ENCODE measurements around the gene SIPA1L2.

SIPA1L2 gene

DNA sequence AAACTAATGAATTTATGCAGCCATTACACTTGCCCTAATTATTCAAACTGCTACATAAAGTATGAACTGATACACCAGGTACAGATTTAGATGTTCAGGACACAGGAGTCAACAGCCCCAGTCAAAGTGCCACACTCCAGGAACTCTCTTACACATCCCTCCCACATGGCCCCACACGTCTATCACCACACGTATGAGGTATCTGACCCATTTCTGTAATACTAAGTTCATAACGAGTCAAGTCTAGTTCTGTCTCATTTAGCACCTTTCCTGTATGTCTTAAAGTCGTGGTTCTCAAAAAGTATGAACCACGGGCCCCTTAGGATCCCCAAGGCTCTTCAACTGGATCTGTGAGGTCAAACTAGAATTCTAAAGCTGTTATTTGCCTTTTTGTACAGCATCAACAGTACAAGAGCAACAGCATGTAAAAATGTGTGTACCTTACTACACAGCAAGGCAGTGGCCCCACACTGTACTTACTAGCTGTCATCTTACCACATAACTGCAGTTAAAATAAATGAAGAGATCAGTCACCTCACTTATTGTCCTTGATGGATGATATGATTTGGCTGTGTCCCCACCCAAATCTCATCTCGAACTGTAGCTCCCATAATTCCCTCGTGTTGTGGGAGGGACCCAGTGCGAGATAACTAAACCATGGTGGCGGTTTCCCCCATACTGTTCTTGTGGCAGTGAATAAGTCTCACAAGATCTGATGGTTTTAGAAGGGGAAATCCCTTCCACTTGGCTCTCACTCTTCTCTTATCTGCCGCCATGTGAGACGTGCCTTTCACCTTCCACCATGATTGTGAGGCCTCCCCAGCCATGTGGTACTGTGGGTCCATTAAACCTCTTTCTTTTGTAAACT, 42.6 kb downstream of the SIPA1L2 start:
- DNase-seq = no peak

DNA sequence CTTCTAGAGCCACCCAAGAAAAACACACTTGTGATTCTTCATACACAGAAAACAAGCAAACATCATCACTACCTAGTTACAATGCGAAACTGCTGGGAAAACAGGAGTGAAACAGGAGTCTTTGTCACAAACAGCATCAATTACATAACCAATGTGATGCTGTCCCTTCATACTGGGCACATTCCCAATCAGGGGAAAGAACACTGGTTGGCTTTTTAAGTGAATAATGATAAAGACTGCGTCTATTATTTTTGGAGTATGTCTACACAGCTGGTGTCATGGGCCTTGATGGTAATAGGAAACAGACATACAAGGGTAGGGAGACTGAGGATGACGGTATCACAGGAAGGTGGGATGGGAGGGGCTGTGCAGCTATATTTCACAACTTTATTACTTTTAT, 43.3 kb downstream of the SIPA1L2 start:
- DNase-seq = no peak

DNA sequence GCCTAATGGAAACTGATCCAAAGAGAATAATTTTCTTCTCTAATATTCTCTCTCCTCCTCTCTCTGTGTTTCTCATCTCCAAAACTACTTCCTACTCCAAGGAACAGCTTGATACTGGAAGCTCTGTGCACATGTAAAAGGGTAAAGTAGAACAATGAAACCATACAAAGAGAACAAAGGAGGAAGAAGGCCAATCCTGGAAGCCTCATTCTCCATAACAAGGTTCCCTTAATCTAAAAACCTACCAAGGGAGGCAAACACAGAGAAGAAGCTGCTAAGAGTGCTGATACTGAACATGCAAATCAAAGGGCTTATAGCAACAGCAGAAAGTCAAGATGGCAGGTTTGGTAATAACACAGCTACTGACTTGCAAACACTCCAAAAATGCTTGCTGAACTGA, 44.4 kb downstream of the SIPA1L2 start:
- DNase-seq = no peak

DNA sequence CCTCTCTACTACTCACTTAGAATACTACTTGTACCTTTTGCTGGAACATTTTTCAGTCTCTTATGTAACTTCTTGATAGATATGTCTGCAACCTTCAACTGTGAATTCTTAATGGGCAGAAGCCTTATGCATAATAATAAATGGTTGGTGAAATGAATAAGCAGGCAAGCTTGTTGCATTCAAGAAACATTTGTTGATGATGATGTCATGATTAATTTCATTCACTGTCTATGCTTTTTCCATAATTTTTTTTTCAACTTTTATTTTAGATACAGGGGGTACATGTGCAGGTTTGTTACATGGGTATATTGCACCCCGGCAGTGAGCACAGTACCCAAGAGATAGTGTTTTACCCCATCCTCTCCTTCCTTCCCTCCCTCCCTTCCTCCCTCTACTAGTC, 48.0 kb downstream of the SIPA1L2 start:
- no peak for DNase-seq

Measured in inflammatory macrophage treated with lipopolysaccharide for 1 hour (primary cell).